COLO668 (cell line): ENCODE data around the gene GSTM1.
"Not testable (repeated sequence)": the region's sequence is repeated elsewhere in the genome, so short reads cannot be mapped to it uniquely, and the experiment has no call there.

ENCODE experiments used
- DNase-seq: peaks from one replicate; lab custom pipeline; 2025; ENCODE audit not compliant: unreplicated experiment; lab: John Stamatoyannopoulos, UW

GSTM1 gene

DNA sequence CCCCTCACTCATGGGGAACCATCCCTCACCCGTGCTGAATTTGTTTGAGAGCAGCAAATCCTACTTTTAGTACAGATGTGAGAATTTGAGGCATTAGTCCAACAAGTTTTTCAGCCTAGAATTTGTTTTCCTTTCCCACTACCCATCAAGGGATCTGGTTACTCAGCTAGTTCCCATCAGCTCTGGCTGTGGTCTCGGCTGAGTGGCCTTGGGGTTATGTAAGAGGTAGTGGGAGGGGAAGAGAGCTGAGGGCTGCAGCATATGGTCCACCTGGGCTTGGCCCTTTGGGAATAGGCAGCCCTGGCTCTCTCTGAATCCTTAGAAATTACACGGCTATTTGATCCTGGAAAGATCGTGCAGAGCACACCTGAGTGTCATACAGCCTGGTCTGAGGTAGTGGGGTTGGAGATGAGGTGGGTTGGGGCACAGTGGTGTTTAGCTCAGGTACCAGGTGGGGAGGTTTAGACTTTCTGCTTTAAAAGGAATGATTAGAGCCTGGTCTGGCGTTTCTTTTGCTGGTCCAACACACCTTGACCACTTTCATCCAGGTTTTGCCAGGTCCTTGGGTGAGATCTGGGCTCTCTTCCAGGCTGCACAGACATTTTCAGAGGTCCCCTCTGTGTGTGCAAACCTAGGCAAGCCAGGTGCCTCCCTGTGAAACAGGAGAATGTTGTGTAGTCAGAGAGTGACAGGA is 27.5 kb upstream of the GSTM1 start:
- DNase-seq: peak; percentile 16

DNA sequence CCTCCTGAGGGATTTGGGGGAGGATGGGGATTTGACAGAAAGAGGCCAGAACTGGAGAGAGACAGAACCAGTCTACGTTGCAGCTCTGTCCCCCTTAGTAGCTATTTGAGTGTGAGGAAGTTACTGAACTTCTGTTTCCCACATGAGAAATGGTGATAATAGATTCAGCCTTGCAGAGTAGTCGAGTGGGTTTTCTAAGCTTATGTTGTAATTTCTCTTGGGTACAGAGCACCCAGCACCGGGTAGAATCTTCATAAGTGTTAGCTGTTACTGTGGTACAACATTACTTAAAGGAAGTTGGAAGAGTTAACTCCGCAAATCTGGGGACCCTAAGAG is 27.0 kb upstream of the GSTM1 start:
- DNase-seq: not testable (repeated sequence)

DNA sequence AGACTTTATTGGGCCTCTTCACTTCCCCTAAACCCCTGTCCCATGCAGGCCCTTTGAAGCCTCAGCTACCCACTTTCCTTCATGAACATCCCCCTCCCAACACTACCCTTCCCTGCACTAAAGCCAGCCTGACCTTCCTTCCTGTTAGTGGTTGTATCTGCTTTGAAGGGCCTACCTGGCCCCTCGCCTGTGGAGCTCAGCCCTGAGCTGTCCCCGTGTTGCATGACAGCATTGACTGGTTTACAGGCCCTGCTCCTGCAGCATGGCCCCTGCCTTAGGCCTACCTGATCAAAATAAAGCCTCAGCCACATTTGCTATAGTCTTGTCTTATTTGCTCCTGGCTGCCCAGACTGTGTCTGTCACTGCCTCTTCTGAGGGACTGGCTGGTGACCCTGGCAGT is 26.2 kb upstream of the GSTM1 start:
- DNase-seq: no peak

DNA sequence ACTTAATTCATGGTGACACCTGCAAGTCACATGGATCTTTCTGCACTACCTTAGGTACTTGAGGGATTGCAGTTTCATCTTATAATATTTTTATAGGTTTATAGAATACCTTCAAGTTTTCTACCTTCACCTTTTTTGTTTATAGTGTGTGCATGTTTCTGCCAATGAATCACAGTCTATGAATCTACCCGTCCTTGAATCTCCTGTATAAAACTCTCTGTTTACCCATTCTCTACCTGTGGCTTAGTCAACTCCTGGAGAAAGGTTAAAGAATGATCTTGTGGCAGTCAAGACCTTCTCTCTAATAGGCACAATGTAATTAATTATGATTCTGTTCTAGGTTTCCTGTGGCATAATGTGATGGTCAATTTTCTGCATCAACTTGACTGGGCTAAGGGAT is 22.9 kb upstream of the GSTM1 start:
- no peak for DNase-seq

DNA sequence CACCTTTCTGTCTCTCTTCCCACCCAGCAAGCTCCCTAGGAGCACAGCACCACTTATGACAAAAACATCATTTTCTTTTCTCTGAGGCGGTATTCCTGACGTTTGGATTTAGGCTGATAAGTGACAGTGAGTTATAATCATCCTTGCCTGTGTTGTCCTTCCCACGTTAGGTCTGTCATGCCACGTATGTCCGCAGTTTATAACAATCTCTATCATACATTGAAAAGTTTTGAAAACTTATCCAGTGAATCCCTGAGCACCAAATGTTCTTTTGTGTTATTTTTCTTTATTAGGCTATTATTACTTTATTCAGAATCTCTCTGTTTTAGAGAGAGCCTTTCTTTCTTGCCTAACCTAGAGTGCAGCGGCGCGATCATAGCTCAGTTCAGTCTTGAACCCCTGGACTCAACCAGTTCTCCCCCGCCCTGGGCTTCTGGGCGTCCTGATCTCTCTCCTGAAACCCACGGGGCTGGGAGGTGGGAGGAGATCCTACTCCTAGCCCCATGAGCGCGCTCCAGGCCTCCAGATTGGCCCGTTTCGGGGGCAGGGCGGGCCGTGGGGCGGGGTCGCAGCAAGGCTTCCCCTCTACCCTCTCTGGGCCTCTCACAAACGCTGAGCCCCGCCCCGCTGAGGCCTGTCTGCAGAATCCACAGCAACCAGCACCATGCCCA is 20.0 kb upstream of the GSTM1 start, which contains the start of gene GSTM2:
TSS of gene GSTM2 (plus strand) at position 606 of the 671 bp plus-strand sequence. CDS start at position 665, 59 bp downstream.
- DNase-seq: no peak

DNA sequence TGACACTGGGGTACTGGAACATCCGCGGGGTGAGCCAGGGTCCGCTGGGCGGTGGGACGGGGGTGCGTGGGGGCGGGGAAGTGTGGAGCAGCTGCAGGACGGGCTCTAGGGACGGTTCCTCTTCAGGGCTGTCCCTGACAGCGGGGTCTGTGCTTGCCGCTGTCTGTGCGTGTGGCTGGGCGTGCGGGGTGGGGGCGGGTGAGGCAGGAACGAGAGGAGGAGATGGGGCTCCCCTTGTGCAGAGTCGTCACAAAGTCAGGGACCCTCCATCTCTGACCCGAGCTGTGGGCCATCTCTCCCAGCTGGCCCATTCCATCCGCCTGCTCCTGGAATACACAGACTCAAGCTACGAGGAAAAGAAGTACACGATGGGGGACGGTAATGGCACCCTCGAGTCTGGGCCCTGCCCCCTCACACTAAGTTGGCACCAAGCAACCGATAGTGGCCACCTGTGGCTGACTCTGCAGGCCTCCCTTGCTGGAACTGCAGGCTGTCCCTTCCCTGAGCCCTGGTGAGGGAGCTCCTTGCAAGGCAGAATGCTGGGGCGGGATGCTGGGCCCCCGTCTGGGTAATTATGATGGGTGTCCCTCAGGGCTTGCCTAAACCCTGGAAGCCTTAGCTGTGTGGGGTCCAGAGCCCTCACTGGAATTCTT is 19.4 kb upstream of the GSTM1 start:
- no peak for DNase-seq

DNA sequence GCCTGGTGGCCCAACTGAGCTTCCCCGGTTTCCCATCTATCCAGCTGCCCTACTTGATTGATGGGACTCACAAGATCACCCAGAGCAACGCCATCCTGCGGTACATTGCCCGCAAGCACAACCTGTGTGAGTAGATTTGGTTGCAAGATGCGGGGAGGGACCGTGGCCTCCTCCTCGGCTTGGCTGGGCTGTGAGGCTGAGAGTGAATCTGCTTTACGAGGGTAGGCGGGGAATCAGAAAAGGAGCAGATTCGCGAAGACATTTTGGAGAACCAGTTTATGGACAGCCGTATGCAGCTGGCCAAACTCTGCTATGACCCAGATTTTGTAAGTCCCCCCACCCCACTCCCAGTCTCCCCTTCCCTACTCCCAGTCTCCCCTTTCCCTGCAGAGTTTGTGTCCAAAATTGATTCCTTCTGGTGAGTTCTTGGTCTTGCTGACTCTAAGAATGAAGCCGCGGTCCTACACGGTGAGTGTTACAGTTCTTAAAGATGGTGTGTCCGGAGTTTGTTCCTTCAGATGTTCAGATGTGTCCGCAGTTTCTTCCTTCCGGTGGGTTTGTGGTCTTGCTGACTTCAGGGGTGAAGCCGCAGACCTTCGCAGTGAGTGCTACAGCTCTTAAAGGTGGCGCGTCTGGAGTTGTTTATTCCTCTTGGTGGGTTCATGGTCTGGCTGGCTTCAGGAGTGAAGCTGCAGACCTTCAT is 18.2 kb upstream of the GSTM1 start:
- no peak for DNase-seq

DNA sequence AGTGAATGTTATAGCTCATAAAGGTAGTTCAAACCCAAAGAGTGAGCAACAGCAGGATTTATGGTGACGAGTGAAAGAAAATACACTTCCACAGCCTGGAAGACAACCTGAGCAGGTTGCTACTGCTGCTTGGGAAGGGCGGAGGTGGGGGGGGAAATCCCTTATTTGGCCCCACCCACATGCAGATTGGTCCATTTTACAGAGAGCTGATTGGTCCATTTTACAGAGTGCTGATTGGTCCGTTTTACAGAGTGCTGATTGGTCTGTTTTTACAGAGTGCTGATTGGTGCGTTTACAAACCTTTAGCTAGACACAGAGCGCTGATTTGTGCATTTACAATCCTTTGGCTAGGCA is 17.7 kb upstream of the GSTM1 start:
- not testable (repeated sequence) for DNase-seq

DNA sequence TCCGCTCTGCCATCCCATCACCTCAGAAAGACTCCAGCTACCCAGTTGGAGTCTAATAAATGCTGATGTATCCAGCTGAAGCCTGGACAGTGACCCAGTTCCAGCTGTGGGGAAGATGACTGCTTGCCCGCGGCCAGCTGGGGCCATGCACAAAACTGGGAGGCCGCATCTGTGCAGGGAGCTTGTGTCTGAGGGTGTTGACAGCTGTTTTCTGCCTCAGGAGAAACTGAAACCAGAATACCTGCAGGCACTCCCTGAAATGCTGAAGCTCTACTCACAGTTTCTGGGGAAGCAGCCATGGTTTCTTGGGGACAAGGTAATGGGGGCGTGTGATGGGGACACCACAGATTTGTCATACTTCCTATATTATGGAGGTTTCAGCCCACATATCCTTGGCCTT is 16.6 kb upstream of the GSTM1 start:
- DNase-seq: no peak

DNA sequence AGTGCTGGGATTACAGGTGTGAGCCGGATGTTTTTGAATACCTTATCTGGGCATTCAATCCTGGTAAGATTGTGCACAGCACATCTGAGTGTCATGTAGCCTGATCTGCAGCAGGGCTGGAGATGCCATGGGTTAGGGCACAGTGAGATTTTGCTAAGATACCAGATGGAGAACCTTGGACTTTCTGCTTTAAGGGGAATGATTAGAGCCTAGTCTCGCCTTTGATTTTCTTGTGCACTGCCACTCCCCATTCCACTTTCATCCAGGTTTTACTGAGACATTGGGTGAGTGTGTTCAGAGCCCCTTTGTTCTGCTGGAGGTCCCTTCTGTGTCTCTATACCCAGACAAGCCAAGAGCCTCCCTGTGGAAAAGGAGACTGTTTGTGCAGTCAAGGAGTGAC is 13.8 kb upstream of the GSTM1 start:
- not testable (repeated sequence) for DNase-seq

DNA sequence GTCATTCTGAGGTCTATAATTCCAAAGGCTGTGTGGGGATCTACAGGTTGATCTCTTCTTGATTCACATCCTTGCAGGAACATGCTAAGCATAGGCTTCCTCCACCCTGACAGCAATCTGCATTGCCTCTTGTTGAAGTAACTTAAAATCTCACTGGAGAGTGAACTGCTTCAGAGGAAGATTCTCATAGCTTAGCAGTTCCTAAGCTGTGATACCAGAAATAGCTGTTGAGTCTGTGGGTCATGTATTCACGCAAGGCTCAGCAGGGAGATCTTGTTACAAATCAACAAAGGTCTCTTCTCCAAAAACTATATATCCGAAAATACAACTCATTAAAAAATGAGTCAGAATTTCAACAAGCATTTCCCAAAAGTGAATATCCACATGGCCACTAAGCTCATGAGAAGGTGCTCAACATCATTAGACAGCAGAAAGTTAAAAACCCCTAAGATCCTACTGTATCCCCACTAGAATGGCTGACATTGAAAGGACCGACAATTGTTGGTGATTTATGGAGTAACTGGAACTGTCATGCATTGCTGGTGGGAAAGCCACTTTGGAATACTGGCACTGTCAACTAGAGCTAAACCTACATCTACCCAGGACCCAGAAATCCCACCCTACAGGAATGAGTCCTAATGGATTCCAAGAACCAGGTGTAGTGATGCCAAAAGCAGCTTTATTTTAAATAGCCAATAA is 10.8 kb upstream of the GSTM1 start:
- not testable (repeated sequence) for DNase-seq

DNA sequence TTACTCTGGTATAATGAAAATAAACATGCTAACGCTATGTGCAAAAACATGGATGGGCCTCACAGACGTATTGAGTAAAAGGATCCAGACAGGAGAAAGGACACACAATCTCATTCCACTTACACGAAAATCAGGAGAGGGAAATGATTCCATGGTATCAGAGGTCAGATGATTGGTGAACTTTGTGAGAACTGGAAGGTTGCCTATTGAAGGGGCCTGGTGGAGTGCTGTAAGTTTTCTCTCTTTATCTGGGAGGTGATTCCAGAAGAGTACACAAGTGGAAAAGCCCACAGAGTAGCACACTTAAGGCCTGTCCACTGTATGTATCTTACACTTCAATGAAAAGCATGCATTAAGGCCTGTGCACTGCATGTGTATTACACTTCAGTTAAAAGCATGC is 10.2 kb upstream of the GSTM1 start:
- no peak for DNase-seq

DNA sequence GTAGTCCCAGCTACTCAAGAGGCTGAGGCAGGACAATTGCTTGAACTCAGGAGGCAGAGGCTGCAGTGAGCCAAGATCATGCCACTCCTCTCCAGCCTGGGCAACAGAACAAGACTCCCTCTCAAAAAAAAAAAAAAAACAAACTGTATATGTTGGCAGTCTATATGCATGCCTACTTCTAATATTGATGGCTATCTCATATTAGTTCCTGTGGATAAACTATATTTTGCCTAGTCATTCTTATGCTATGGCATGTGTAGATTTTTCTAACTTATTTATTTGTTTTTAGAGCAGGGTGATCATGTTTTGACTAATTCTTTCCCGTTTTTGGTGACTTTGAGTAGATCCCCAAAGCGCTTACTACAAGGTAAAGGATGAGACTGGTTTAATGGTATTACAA is 9.0 kb upstream of the GSTM1 start:
- not testable (repeated sequence) for DNase-seq

DNA sequence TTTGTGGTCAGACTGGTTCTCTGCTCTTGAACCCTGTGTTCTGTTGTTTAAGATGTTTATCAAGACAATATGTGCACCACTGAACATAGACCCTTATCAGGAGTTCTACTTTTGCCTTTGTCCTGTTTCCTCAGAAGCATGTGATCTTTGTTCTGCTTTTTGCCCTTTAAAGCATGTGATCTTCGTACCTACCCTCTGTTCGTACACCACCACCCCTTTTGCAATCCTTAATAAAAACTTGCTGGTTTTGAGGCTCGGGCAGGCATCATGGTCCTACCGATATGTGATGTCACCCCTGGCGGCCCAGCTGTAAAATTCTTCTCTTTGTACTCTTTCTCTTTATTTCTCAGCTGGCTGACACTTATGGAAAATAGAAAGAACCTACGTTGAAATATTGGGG is 2.8 kb upstream of the GSTM1 start:
- not testable (repeated sequence) for DNase-seq

DNA sequence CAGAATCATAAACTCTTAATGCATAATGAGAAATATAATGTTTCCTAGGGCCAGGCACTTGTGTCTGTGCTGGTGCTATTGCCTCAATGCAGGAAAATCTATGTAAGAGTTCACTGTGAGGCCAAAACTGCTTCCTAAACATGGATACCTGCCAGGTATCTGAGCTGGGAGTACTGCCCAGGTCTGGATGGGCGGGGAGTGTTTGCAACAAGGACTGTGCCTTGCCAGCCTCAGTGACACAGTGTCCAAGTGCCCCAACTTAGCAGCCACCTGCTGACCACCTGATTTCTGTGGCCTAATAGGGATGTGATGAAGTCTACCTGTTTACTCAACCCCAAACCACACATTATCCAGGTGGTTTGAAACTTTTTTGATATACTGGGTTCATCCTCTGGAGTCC is 2.2 kb upstream of the GSTM1 start:
- not testable (repeated sequence) for DNase-seq

DNA sequence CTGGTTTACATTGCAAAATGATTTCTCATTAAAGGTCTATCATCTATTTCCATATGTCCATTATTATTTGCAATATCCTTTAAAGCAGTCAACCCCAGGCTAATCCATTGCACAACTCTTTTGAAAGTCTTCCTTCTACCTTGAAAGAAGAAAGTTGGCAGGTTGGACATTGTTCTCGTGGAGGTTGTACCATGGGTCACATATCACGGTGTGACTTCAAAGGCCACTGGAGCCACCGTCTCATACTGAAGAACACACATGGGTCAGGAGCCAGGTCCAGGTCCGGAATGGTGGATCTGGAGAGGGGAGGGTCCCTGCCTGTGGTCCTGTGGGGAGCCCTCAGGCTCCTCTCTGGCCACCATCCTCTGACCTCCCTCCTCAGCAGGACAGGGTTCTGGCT is 1.7 kb upstream of the GSTM1 start:
- not testable (repeated sequence) for DNase-seq

DNA sequence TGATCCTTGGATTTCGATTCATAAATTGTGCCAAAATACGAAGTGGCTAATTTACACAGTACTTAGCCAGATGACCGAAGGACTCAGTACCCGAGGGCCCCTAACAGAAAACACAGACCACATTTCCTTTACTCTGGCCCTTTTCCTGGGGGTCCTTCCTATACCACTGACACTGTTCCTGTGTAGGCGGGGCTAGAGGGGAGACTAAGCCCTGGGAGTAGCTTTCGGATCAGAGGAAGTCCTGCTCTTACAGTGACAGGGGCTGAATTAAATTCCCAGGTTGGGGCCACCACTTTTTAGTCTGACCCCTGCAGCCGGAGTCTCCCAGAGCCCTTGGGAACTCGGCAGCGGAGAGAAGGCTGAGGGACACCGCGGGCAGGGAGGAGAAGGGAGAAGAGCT is 508 bp upstream of the GSTM1 start:
- not testable (repeated sequence) for DNase-seq

DNA sequence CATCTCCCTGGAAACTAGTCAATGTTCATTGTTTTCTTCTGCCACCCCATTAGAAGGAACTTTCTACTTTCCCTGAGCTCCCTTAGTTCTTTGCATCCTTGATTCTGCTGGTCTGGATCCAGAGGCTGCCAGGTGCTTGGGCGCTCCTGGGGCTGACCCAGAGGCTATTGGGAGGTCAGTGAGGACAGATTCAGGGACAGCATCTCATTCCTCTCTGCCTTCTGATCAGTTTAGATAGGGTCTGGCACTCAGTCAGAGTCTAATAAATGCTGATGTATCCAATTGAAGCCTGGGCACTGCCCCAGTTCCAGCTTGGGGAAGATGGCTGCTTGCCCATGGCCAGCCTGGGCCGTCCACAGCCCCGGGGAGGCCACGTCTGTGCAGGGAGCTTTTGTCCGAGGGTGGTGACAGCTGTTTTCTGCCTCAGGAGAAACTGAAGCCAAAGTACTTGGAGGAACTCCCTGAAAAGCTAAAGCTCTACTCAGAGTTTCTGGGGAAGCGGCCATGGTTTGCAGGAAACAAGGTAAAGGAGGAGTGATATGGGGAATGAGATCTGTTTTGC is 2.3 kb downstream of the GSTM1 start:
- no peak for DNase-seq

DNA sequence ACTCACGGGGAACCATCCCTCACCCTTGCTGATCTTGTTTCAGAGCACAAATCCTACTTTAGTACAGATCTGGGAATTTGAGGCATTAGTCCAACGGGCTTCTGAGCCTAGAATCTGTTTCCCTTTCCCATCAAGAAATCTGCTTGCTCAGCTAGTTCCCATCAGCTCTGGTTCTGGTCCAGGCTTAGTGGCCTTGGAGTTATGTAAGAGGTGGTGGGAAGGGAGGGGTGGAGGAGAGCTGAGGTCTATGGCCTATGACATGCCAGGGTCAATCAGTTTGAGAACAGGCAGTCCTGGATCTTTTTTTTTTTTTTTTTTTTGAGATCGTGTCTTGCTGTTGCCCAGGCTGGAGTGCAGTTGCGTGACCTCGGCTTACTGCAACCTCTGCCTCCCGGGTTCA is 4.1 kb downstream of the GSTM1 start:
- DNase-seq: no peak

DNA sequence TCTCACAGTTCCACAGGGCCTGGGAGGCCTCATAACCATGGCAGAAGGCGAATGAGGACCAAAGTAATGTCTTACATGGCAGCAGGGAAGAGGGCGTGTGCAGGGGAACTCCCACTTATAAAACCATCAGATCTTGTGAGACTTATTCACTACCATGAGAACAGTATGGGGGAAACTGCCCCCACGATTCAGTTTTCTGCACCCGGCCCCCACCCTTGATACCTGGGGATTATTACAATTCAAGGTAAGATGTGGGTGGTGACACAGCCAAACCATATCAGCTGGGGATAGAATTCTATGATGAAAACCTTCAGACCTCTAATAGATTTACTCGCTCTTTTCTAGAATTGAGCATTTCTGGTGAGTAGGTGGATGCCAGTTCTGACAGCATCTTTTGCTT is 6.8 kb downstream of the GSTM1 start:
- DNase-seq: not testable (repeated sequence)

DNA sequence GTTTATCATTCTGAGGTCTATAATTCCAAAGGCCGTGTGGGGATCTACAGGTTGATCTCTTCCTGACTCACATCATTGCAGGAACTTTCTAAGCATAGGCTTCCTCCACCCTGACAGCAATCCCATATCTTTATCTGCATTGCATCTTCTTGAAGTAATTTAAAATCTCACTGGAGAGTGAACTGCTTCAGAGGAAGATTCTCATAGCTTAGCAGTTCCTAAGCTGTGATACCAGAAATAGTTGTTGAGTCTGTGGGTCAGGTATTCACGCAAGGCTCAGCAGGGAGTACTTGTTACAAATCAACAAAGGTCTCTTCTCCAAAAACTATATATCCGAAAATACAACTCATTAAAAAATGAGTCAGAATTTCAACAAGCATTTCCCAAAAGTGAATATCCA is 7.5 kb downstream of the GSTM1 start:
- DNase-seq: not testable (repeated sequence)
